HG03460 (cell line): Measurements from ENCODE around the gene MORN1.

ENCODE experiments used
- ATAC-seq: cut with Tn5 transposase; IDR thresholded peaks from one replicate; pipeline ENCODE4 v1.9.1; 2021; ENCODE audit not compliant: unreplicated experiment

The MORN1 gene

DNA sequence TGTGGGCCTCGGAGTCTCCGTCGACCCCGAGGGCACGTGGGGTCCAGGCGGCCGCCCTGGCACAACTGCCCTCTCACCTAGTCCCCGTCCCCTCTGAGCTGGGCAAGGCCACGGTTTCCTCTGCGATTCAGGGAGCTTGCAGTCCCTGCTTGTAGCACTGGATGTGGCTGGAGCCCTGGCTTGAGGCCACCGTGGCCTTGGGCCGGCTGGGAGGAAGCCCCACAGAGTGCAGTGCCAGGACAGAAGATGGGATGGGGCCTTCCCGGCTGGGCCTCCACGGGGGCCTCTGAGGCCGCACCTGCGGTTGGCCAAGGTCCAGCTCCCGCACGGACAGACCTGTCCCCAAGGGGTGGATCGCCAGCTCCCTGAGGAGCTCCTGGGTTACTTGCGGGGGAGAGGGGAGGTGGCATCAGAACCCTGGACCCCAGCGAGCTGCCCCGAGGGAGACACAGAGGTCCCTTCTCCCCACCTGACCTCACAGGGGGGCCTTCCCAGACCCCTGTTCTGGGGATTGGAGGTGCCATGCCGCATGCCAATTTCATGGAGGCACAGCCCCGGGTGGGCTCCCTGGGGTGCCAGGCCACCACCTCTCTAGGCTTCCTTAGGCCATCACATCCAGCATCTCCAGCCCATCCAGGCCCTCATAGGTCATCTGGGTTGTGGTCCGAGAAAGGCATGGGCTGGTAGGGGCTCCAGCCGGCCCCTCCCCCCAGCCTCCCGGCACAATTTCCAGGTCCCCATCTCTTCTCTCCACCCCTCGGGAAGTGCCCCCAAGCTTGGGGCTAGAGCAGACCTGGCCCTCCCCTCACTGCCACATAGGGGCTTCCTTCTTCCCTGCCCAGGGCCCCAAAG lies 80.8 kb downstream of the MORN1 start:
- no peak for ATAC-seq

GRCh38 chr1:2308844-2309243 lies 82.5 kb downstream of the MORN1 start:
- ATAC-seq = no peak

DNA sequence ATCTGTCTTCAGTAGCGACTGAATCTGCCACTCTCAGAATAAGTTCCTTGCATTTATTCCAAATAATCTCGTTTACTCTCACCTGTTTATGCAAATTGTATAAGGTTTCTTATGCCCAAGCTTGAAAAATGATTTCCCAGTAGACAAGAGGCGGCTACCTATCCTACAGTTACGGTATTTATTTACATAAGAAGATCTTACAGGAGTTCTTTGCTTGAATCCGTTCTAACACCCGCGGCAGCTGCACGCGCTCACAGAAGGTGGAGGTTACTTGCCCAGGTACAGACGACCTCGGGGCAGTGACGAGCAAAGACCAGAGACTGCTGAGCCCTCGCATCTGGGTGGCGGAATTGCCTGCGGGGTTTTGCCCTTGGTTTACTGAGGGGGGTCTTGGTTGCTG lies 83.4 kb downstream of the MORN1 start:
- ATAC-seq = no peak

GRCh38 chr1:2307064-2307605 lies 84.2 kb downstream of the MORN1 start:
- no peak for ATAC-seq

DNA sequence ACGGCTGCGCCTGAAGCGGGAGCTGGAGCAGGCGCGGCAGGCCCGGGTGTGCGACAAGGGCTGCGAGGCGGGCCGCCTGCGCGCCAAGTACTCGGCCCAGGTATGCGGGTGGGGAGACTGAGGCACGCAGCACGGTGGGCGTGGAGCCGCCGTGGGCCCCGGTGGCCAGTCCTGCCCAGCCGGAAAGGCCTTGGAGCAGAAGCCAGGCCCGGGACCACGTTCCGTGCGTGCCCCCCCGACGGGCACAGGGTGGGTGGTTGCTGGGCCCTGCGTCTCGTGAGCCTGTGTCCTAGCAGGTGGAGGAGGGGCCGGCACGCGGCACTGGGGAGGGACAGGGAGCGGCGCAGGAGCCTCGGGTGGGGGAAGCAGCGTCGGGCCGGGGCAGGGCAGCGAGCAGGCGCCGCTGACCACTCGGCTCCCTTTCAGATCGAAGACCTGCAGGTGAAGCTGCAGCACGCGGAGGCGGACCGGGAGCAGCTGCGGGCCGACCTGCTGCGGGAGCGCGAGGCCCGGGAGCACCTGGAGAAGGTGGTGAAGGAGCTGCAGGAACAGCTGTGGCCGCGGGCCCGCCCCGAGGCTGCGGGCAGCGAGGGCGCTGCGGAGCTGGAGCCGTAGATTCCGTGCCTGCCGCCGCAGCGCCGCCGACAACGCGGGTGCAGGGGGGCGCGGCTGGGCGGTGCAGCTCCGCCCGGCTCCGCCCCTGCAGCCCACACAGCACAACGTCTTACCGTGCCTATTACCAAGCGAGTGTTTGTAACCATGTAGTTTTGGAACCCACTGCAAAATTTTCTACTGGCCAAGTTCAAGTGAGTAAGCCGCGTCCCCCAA lies 85.0 kb downstream of the MORN1 start:
- ATAC-seq = no peak

GRCh38 chr1:2304921-2305681 lies 86.3 kb downstream of the MORN1 start:
- ATAC-seq = no peak

- ATAC-seq = no peak
Measured at GRCh38 chr1:2304282-2304681, 87.1 kb downstream of the MORN1 start.

GRCh38 chr1:2303781-2304180 lies 87.6 kb downstream of the MORN1 start:
- no peak for ATAC-seq

- no peak for ATAC-seq
Measured at GRCh38 chr1:2303016-2303775, 88.2 kb downstream of the MORN1 start.

DNA sequence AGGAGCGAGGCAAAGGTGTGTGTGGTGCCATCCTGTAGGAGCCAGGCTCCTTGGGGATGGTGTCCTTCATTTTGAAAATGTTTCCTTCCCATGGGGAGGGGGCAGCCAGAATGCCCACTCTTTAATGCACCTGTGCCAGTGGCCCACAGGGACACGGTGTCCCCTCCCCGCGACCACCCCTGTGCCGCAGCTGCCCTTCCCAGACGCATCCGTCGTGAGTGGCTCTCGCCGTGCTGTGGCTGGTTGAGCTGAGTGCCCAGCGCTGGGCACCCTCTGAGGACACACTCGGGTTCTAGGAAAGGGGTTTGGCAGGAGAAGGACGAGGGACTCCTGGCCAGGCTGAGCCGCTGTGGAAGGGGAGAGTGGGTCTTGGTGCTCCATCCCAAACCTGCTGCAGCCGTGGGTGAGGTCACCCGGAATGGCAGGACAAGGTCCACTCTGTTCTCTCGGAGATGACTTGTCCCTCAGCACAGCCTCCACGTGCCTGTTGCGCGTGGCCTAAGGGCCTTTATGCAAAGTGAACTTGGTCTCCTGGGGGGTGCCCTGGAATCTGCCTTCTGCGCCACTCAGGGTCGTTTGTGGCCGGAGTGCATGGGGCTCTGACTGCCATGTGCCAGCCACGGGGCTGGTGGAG lies 88.9 kb downstream of the MORN1 start:
- no peak for ATAC-seq

GRCh38 chr1:2301607-2302291 lies 89.6 kb downstream of the MORN1 start:
- no peak for ATAC-seq

DNA sequence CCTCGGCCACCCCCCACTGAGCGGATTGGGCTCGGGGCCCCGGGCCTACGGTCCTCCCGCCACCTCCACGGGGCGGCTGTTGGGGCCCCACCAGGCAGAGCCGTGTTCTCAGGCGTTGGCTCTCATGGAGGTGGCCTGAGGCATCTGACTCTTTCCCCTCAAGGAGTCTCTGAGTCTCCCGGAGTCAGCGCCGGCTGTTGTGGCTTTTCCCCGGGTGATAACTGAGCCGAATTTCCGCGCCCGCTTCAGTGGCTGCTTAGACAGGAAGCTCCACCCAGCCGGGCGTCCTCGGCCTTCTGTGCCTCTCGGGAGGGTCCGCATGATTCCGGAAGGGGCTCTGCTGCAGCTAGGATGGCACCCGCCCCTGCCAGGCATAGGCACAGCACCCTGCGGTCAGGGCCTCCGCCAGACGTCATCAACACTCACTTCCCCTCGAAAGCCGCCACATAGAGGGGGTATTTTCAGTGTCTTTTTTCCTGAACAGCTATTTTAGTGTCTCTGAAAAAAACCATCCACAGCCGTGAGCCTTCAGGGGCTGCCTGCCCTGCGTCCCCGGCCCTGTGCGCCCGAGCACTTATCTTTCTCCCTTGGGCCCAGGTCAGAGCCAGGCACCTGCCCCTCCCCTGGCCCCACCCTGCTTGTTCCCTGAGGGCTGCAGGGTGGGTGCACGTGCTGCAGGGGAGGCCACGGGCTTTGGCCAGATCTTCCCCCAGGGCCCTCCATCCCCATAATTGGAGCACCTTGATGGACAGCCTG lies 90.3 kb downstream of the MORN1 start:
- ATAC-seq = peak; percentile 60

GRCh38 chr1:2300004-2300771 lies 91.2 kb downstream of the MORN1 start:
- peak; percentile 78 for ATAC-seq

GRCh38 chr1:2299131-2299627 lies 92.2 kb downstream of the MORN1 start:
- ATAC-seq = no peak

GRCh38 chr1:2298685-2299084 lies 92.7 kb downstream of the MORN1 start:
- no peak for ATAC-seq

- ATAC-seq = no peak
Measured at GRCh38 chr1:2297246-2298011, 93.9 kb downstream of the MORN1 start.

- no peak for ATAC-seq
Measured at GRCh38 chr1:2296614-2297013, 94.7 kb downstream of the MORN1 start.
